Prostate gland (tissue), 2 donors: ENCODE results near the gene MYO15B. TPM values are rescaled to one million over a fixed set of nuclear protein-coding genes. Genes with fewer than 3 reads are reported as not detected.

ENCODE experiments used
- DNase-seq: peaks from one replicate; pipeline ENCODE4 v3.0.0-alpha.2; 2019; ENCODE audit warnings: low spot score
- H3K27ac ChIP-seq, 2 donors: fragments of 200-600 bp; sonication (generic); 2 replicates each; pipeline ENCODE4 v1.5.1; 2017 to 2019
- H3K27me3 ChIP-seq: fragments of 200-600 bp; sonication (generic); replicated peaks from 2 replicates; pipeline ENCODE4 v1.5.1; 2019; ENCODE audit not compliant: insufficient read depth
- H3K36me3 ChIP-seq, 2 donors: fragments of 200-600 bp; sonication (generic); 1 replicate in 1 of 2; 2 replicates in 1 of 2; pipeline versions ENCODE4 v1.5.1 to v1.8.1; 2017 to 2019
- H3K4me1 ChIP-seq: fragments of 200-600 bp; sonication (generic); replicated peaks from 2 replicates; pipeline ENCODE4 v1.5.1; 2019
- H3K4me3 ChIP-seq, 2 donors: fragments of 200-600 bp; sonication (generic); 2 replicates each; pipeline ENCODE4 v1.5.1; 2017 to 2019
- H3K9me3 ChIP-seq: fragments of 200-600 bp; sonication (generic); 2 replicates; pipeline ENCODE4 v1.5.1; 2017
- POLR2A ChIP-seq: fragments of 450-650 bp; IDR thresholded peaks from one replicate; pipeline ENCODE4 v1.6.1; 2016; ENCODE audit warnings: antibody characterized with exemption, mild to moderate bottlenecking
- POLR2AphosphoS5 ChIP-seq: sonication (generic); formaldehyde crosslinking; IDR thresholded peaks from one replicate; pipeline ENCODE4 v1.6.1; 2017; ENCODE audit warnings: antibody characterized with exemption
- WGBS: methylation state at CpG from one replicate; pipeline ENCODE4 v1.1.5; 2018; 5-methylcytosine and 5-hydroxymethylcytosine counted together
- intact Hi-C: fragments of 100-400 bp; cut with DNase I; formaldehyde crosslinking; loops from one replicate; pipeline ENCODE4 v1.14.2; 2022
- total RNA-seq, 2 donors: library from RNA; depleted of rRNA; stranded (reverse); fragments of >200 nt; gene quantifications; one replicate each; pipeline ENCODE4 v1.1.0, GENCODE V29; 2016
- TF ChIP-seq, protein P1 (sequence below), 4 experiments: fragments of 200-600 bp in 2 of 4; fragments of 450-650 bp in 2 of 4; sonication (generic) in 2 of 4; IDR thresholded peaks; 1 replicate in 3 of 4; 2 replicates in 1 of 4; pipeline ENCODE4 v1.5.1; 2016 to 2019; ENCODE audit warnings: antibody characterized with exemption in 4 of 4, mild to moderate bottlenecking in 2 of 4, moderate library complexity in 2 of 4

Gene MYO15B
- total RNA-seq, 2 donors from 2014 or later = 86.5 to 214 TPM

GRCh38 chr17:75642182-75642783, 54.7 kb downstream of the MYO15B start:
- H3K27ac ChIP-seq = peak overlapping the region; percentile 58 to 66
- peak; percentile 57 for DNase-seq
- peak; percentile 41 for TF ChIP-seq POLR2AphosphoS5
- TF ChIP-seq, protein P1, sequence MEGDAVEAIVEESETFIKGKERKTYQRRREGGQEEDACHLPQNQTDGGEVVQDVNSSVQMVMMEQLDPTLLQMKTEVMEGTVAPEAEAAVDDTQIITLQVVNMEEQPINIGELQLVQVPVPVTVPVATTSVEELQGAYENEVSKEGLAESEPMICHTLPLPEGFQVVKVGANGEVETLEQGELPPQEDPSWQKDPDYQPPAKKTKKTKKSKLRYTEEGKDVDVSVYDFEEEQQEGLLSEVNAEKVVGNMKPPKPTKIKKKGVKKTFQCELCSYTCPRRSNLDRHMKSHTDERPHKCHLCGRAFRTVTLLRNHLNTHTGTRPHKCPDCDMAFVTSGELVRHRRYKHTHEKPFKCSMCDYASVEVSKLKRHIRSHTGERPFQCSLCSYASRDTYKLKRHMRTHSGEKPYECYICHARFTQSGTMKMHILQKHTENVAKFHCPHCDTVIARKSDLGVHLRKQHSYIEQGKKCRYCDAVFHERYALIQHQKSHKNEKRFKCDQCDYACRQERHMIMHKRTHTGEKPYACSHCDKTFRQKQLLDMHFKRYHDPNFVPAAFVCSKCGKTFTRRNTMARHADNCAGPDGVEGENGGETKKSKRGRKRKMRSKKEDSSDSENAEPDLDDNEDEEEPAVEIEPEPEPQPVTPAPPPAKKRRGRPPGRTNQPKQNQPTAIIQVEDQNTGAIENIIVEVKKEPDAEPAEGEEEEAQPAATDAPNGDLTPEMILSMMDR (IDR thresholded peaks at IDR 0.05) = no peak
- H3K4me1 ChIP-seq = peaks cover 20% of the 10 kb centered on the region
- intact Hi-C loops = no loop called here
- H3K9me3 ChIP-seq = no peaks in the 10 kb centered on the region
- no peaks in the 10 kb centered on the region for H3K36me3 ChIP-seq
- no peaks in the 10 kb centered on the region for H3K27me3 ChIP-seq
- H3K4me3 ChIP-seq = no peak overlapping the region
- 50% methylated on average over 7 of the region's 7 CpGs for WGBS

GRCh38 chr17:75642784-75643642, 55.4 kb downstream of the MYO15B start:
- no peak overlapping the region for H3K4me3 ChIP-seq
- TF ChIP-seq POLR2AphosphoS5 = no peak
- no peak for TF ChIP-seq POLR2A
- TF ChIP-seq, protein P1 (IDR thresholded peaks at IDR 0.05) = no peak
- no peak for DNase-seq
- H3K27ac ChIP-seq = peak overlapping the region; percentile 58 to 66
- no peaks in the 10 kb centered on the region for H3K36me3 ChIP-seq
- H3K4me1 ChIP-seq = peaks cover 20% of the 10 kb centered on the region
- H3K9me3 ChIP-seq = no peaks in the 10 kb centered on the region
- intact Hi-C loops = no loop called here
- 77% methylated on average over 17 of the region's 17 CpGs for WGBS
- no peaks in the 10 kb centered on the region for H3K27me3 ChIP-seq

- peaks cover 20% of the 10 kb centered on the region for H3K4me1 ChIP-seq
- no peaks in the 10 kb centered on the region for H3K27me3 ChIP-seq
- TF ChIP-seq POLR2AphosphoS5 (no peak), POLR2A (no peak)
- TF ChIP-seq, protein P1 (IDR thresholded peaks at IDR 0.05) = no peak
- peak overlapping the region; percentile 58 to 66 for H3K27ac ChIP-seq
- H3K36me3 ChIP-seq = no peaks in the 10 kb centered on the region
- intact Hi-C loops = no loop called here
- H3K4me3 ChIP-seq = no peak overlapping the region
- 88% methylated on average over 7 of the region's 7 CpGs for WGBS
- H3K9me3 ChIP-seq = no peaks in the 10 kb centered on the region
- no peak for DNase-seq
Observed at GRCh38 chr17:75643643-75644017, 56.0 kb downstream of the MYO15B start.

DNA sequence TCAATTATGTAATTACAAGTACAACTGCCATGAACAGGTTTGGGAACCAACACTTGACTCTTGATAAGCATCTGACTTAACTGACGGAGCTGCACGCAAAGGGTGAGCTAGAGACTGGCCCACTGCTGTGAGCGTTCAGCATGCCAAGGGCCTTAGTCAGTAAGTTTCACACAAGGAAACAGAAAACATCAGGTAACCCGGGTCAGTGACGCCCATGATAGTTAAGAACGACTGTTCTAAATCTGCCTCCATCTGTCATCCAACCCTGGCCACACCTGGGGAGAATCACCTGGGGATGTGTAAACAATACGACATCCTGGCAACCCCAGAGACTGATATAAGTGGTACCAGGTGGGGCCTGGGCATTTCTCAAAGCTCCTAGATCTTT, 57.9 kb downstream of the MYO15B start:
- H3K27ac ChIP-seq = peak overlapping the region; percentile 33 to 67
- DNase-seq = peak; percentile 58
- no peaks in the 10 kb centered on the region for H3K9me3 ChIP-seq
- H3K4me1 ChIP-seq = peaks cover 15% of the 10 kb centered on the region
- H3K4me3 ChIP-seq = no peak overlapping the region
- TF ChIP-seq, protein P1 (IDR thresholded peaks at IDR 0.05) = no peak
- TF ChIP-seq POLR2A (peak; percentile 27), POLR2AphosphoS5 (peak; percentile 57)
- intact Hi-C loops = no loop called here
- H3K36me3 ChIP-seq = peaks cover 0 to 6% of the 10 kb centered on the region in 2 donors
- no peaks in the 10 kb centered on the region for H3K27me3 ChIP-seq
- 48% methylated on average over 7 of the region's 7 CpGs for WGBS
